A673 (cell line): ENCODE measurements around the gene SLC6A6. TPM values are rescaled to one million over a fixed set of nuclear protein-coding genes. Genes with fewer than 3 reads are reported as not detected.

ENCODE experiments used
- BruUV-seq: library from RNA; stranded (reverse); fragments of 400-500 nt; replicated peaks from 2 replicates; lab custom pipeline; 2021; lab: Mats Ljungman, UMichigan
- CTCF ChIA-PET: fragments of 300-600 bp; sonication (Branson Sonifier 250); formaldehyde crosslinking; loops from one replicate; lab custom pipeline; 2022; ENCODE audit warnings: antibody characterized with exemption; lab: Charles Lee
- POLR2A ChIA-PET: fragments of 300-600 bp; sonication (Branson Sonifier 250); formaldehyde crosslinking; loops from one replicate; lab custom pipeline; 2022; ENCODE audit warnings: antibody characterized with exemption; ENCODE audit not compliant: low non-redundant PET; lab: Charles Lee
- DNase-seq: peaks from one replicate; pipeline ENCODE4 v3.0.0-alpha.2; 2015; ENCODE audit warnings: low spot score
- H3K27ac ChIP-seq: fragments of 200-600 bp; sonication (generic); 2 replicates; pipeline ENCODE4 v1.5.1; 2016; ENCODE audit warnings: mixed run types, low read depth, mild to moderate bottlenecking, mixed read lengths, antibody characterized with exemption, low read length; ENCODE audit not compliant: poor library complexity, severe bottlenecking
- H3K27me3 ChIP-seq: fragments of 200-600 bp; sonication (generic); replicated peaks from 2 replicates; pipeline ENCODE4 v1.6.1; 2017; ENCODE audit warnings: mixed run types, low read depth, mild to moderate bottlenecking, mixed read lengths, antibody characterized with exemption, low read length; ENCODE audit not compliant: insufficient read depth, poor library complexity
- H3K36me3 ChIP-seq: fragments of 200-600 bp; sonication (generic); 2 replicates; pipeline ENCODE4 v1.6.1; 2016; ENCODE audit warnings: mixed run types, mild to moderate bottlenecking, mixed read lengths, antibody characterized with exemption, low read length; ENCODE audit not compliant: insufficient read depth, poor library complexity, severe bottlenecking
- H3K4me1 ChIP-seq: fragments of 200-600 bp; sonication (generic); 2 replicates; pipeline ENCODE4 v1.6.1; 2017; ENCODE audit warnings: mixed run types, mild to moderate bottlenecking, mixed read lengths, antibody characterized with exemption, low read length; ENCODE audit not compliant: insufficient read depth, poor library complexity, severe bottlenecking
- H3K4me3 ChIP-seq: fragments of 200-600 bp; sonication (generic); 2 replicates; pipeline ENCODE4 v1.5.1; 2016; ENCODE audit warnings: low read depth, mixed run types, mild to moderate bottlenecking, mixed read lengths, low read length; ENCODE audit not compliant: poor library complexity, severe bottlenecking
- H3K9me3 ChIP-seq: fragments of 200-600 bp; sonication (generic); 2 replicates; pipeline ENCODE4 v1.6.1; 2016; ENCODE audit warnings: mixed run types, low read depth, mild to moderate bottlenecking, mixed read lengths, antibody characterized with exemption, low read length; ENCODE audit not compliant: poor library complexity, severe bottlenecking
- EZH2 ChIP-seq: fragments of 200-600 bp; sonication (generic); IDR thresholded peaks from 2 replicates; pipeline ENCODE4 v1.6.1; 2017; ENCODE audit warnings: borderline replicate concordance, low read depth, mild to moderate bottlenecking, mixed read lengths, antibody characterized with exemption, low read length; ENCODE audit not compliant: poor library complexity, severe bottlenecking
- intact Hi-C: fragments of 100-400 bp; cut with micrococcal nuclease; formaldehyde crosslinking; loops from one replicate; pipeline ENCODE4 v1.10.0; 2022; ENCODE audit not compliant: unreplicated experiment
- total RNA-seq: library from RNA; stranded (reverse); gene quantifications from 2 replicates; pipeline ENCODE4 v1.2.3, GENCODE V29; 2021
- TF ChIP-seq, protein P1 (sequence below): fragments of 300-800, 200-600 bp; sonication (generic); conservative IDR thresholded peaks from 2 replicates; pipeline ENCODE4 v1.5.1; 2017; ENCODE audit warnings: low read depth, mild to moderate bottlenecking, antibody characterized with exemption, low read length, moderate library complexity, mixed read lengths

Gene SLC6A6
- total RNA-seq, 1 experiment from 2014 or later = 55.1 TPM

DNA sequence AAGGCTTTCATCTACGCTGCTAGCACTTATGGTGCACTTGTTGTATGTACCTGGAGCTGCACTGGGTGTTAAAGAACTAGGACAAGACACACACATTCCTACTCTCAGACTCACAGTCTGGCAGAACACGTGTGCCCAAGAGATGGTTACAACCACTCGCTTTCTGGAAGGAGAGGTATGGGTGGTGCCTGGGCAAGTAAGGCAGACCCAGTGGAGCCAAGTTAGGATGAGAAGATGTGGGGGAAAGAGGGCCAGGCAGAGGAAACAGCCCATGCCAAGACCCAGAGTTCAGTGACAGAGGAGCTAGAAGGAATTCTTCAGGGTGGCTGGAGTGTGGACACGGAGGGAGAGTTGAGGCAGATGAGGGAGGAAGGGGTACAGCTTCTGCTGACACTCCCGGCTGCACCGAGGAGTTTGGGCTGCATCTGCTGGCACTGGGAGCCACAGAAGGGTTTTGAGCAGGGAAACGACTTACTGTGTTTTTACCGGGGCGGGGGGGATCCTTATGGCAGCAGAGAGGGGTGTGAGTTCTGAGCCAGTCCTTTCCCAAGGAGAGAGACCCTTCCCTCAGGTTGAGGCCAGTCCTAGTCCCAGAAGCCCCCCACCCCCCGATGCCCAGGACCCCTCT is 78.7 kb downstream of the SLC6A6 start:
- ChIA-PET CTCF (no interaction called here), POLR2A (no interaction called here)
- Histone ChIP-seq H3K4me3 (no peak overlapping the region), H3K9me3 (no peaks in the 10 kb centered on the region), H3K27me3 (no peaks in the 10 kb centered on the region), H3K27ac (no peak overlapping the region), H3K4me1 (no peaks in the 10 kb centered on the region), H3K36me3 (peaks cover 29% of the 10 kb centered on the region)
- no peak for DNase-seq
- no TSS peak for BruUV-seq
- TF ChIP-seq, protein P1, sequence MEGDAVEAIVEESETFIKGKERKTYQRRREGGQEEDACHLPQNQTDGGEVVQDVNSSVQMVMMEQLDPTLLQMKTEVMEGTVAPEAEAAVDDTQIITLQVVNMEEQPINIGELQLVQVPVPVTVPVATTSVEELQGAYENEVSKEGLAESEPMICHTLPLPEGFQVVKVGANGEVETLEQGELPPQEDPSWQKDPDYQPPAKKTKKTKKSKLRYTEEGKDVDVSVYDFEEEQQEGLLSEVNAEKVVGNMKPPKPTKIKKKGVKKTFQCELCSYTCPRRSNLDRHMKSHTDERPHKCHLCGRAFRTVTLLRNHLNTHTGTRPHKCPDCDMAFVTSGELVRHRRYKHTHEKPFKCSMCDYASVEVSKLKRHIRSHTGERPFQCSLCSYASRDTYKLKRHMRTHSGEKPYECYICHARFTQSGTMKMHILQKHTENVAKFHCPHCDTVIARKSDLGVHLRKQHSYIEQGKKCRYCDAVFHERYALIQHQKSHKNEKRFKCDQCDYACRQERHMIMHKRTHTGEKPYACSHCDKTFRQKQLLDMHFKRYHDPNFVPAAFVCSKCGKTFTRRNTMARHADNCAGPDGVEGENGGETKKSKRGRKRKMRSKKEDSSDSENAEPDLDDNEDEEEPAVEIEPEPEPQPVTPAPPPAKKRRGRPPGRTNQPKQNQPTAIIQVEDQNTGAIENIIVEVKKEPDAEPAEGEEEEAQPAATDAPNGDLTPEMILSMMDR = no peak
- no peak for TF ChIP-seq EZH2
- intact Hi-C loops = no loop called here

DNA sequence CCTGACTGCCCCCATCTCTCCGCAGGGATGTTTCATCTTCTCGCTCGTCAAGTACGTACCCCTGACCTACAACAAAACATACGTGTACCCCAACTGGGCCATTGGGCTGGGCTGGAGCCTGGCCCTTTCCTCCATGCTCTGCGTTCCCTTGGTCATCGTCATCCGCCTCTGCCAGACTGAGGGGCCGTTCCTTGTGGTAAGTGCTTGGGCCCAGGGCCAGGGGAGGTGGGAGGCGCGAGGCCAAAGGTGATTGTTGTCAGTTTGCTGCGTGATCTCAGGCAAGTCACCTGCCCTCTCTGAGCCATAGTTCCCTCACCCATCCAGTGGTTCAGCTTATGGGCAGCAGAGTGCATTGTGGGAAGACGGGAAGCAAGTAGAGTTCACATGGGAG is 79.2 kb downstream of the SLC6A6 start:
- Histone ChIP-seq H3K4me3 (no peak overlapping the region), H3K4me1 (no peaks in the 10 kb centered on the region), H3K27me3 (no peaks in the 10 kb centered on the region), H3K36me3 (peaks cover 29% of the 10 kb centered on the region), H3K9me3 (no peaks in the 10 kb centered on the region), H3K27ac (no peak overlapping the region)
- no peak for DNase-seq
- TF ChIP-seq, protein P1 = no peak
- TF ChIP-seq EZH2 = no peak
- intact Hi-C loops = no loop called here
- no TSS peak for BruUV-seq
- ChIA-PET CTCF (no interaction called here), POLR2A (no interaction called here)

DNA sequence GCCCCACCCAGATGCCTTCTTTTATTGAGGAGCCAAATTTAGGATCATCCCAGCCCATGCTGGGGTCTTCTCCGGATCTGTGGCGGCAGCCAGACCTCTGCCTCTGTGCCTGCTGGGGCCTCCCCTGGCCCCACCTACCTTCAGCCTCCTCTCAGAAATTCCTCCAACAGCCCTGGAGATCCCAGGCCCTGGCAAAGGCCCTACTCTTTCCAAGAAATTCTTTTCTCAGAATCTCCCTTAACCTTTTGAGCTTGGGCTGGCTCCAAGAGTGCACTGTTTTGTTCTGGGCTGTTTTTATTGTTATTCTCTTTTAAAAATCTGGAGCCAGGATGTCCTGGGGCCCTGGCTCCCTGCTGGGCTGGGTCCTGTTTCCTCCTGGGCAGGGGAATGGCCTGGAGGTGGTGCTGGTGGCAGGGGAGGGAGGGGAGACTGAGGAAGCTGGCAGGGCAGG is 79.9 kb downstream of the SLC6A6 start:
- no peak overlapping the region for H3K4me3 ChIP-seq
- H3K27ac ChIP-seq = no peak overlapping the region
- TF ChIP-seq EZH2 = no peak
- TF ChIP-seq, protein P1 = no peak
- ChIA-PET CTCF (no interaction called here), POLR2A (no interaction called here)
- H3K9me3 ChIP-seq = no peaks in the 10 kb centered on the region
- intact Hi-C loops = no loop called here
- DNase-seq = no peak
- BruUV-seq = no TSS peak
- no peaks in the 10 kb centered on the region for H3K27me3 ChIP-seq
- H3K36me3 ChIP-seq = peaks cover 27% of the 10 kb centered on the region
- H3K4me1 ChIP-seq = no peaks in the 10 kb centered on the region
